Activated T-cell treated with anti-CD3 and anti-CD28 coated beads, Interleukin-2, amount 50 U/mL, for 4 hours (primary cell): Measurements from ENCODE around the gene SETD2. TPM values are rescaled to one million over a fixed set of nuclear protein-coding genes. Genes with fewer than 3 reads are reported as not detected.
"Not testable (repeated sequence)": the region's sequence is repeated elsewhere in the genome, so short reads cannot be mapped to it uniquely, and the experiment has no call there.

Experiments
- ATAC-seq, 2 donors: fragments of 200-7000 bp; cut with Tn5 transposase; one replicate each; pipeline ENCODE4 v1.10.0; 2021
- DNase-seq: peaks from one replicate; pipeline ENCODE4 v3.0.0-alpha.2; 2020
- H3K27me3 Mint-ChIP-seq: one replicate; pipeline ENCODE4 v1.8.0; 2021; ENCODE audit warnings: low read depth, mixed read lengths
- H3K36me3 Mint-ChIP-seq: one replicate; pipeline ENCODE4 v1.8.0; 2022; ENCODE audit warnings: mixed read lengths; ENCODE audit not compliant: insufficient read depth
- H3K4me1 Mint-ChIP-seq: one replicate; pipeline ENCODE4 v1.8.0; 2021; ENCODE audit warnings: low read depth, mixed read lengths
- H3K4me3 Mint-ChIP-seq: one replicate; pipeline ENCODE4 v1.8.0; 2021; ENCODE audit warnings: mild to moderate bottlenecking, moderate library complexity, mixed read lengths
- H3K9me3 Mint-ChIP-seq: one replicate; pipeline ENCODE4 v1.8.0; 2021; ENCODE audit warnings: mixed read lengths
- total RNA-seq, 3 donors: library from RNA; stranded (reverse); gene quantifications; one replicate each; pipeline ENCODE4 v1.2.1, GENCODE V29; 2021

The SETD2 gene
- total RNA-seq, 3 donors from 2014 or later = 28.6 to 31.9 (median 30.1) TPM

DNA sequence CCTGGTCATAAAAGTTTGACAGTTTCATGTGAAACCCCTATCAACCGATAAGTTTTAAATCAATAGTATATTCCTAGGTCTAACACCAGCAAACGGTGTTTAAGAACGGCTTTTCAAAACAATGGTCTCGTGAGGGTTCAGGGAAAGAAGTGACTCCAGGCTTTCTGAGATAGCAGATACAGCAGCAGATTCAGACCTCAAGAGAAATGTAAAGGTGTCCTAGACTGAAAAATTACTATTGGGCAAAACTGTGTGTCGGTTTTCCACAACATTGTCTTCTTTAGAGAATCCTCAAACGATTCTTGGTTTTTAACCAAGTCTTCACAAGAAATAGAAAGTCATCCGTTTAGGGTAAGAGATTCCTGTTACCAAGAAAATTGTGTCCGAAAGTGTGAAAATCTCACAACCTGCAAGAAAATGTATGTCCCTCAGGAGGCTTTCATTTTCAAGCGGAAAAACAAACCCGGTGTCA lies 1.2 kb downstream of the SETD2 start:
- DNase-seq (no peak), ATAC-seq (no peak)
- Mint-ChIP-seq H3K4me1 (peaks cover 58% of the 10 kb centered on the region), H3K36me3 (peaks cover 6% of the 10 kb centered on the region), H3K4me3 (peak overlapping the region; percentile 96), H3K9me3 (no peaks in the 10 kb centered on the region), H3K27me3 (no peaks in the 10 kb centered on the region)

GRCh38 chr3:47161983-47162696 lies 1.8 kb downstream of the SETD2 start:
- peak overlapping the region; percentile 96 for H3K4me3 Mint-ChIP-seq
- H3K27me3 Mint-ChIP-seq = no peaks in the 10 kb centered on the region
- no peaks in the 10 kb centered on the region for H3K9me3 Mint-ChIP-seq
- ATAC-seq (no peak), DNase-seq (no peak)
- peaks cover 6% of the 10 kb centered on the region for H3K36me3 Mint-ChIP-seq
- peaks cover 63% of the 10 kb centered on the region for H3K4me1 Mint-ChIP-seq

GRCh38 chr3:47159820-47160219 lies 4.1 kb downstream of the SETD2 start:
- H3K36me3 Mint-ChIP-seq = peaks cover 6% of the 10 kb centered on the region
- peaks cover 69% of the 10 kb centered on the region for H3K4me1 Mint-ChIP-seq
- no peaks in the 10 kb centered on the region for H3K9me3 Mint-ChIP-seq
- no peak overlapping the region for H3K4me3 Mint-ChIP-seq
- DNase-seq = no peak
- H3K27me3 Mint-ChIP-seq = no peaks in the 10 kb centered on the region
- ATAC-seq = no peak

- ATAC-seq = no peak
- peaks cover 81% of the 10 kb centered on the region for H3K4me1 Mint-ChIP-seq
- H3K36me3 Mint-ChIP-seq = peaks cover 6% of the 10 kb centered on the region
- DNase-seq = no peak
- no peaks in the 10 kb centered on the region for H3K27me3 Mint-ChIP-seq
- H3K9me3 Mint-ChIP-seq = no peaks in the 10 kb centered on the region
- no peak overlapping the region for H3K4me3 Mint-ChIP-seq
Observed at GRCh38 chr3:47158208-47158607, 5.7 kb downstream of the SETD2 start.

GRCh38 chr3:47156396-47156795 lies 7.5 kb downstream of the SETD2 start:
- ATAC-seq (no peak), DNase-seq (no peak)
- peaks cover 6% of the 10 kb centered on the region for H3K36me3 Mint-ChIP-seq
- H3K4me3 Mint-ChIP-seq = no peak overlapping the region
- H3K27me3 Mint-ChIP-seq = no peaks in the 10 kb centered on the region
- H3K9me3 Mint-ChIP-seq = no peaks in the 10 kb centered on the region
- H3K4me1 Mint-ChIP-seq = peaks cover 85% of the 10 kb centered on the region

DNA sequence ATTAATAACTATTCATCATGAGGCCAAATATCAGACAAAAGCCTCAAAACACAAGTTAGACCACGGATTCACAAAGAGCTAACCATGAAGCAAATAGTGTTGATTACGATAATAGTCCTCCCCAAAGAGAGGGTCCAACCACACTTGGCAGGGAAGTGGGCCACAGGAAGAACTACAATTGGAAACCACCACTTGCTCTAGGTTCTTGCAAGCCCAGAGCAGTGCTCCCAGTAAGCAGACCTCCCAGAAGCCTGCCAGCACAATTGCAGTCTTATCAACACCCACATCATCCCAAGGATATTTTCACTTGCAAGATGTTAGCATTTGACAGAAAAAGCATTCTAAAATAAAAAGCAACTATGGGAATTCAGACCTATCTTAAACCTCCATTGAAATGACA lies 11.3 kb downstream of the SETD2 start:
- H3K4me1 Mint-ChIP-seq = peaks cover 74% of the 10 kb centered on the region
- no peak for DNase-seq
- no peaks in the 10 kb centered on the region for H3K27me3 Mint-ChIP-seq
- no peak for ATAC-seq
- no peak overlapping the region for H3K4me3 Mint-ChIP-seq
- no peaks in the 10 kb centered on the region for H3K36me3 Mint-ChIP-seq
- no peaks in the 10 kb centered on the region for H3K9me3 Mint-ChIP-seq

GRCh38 chr3:47151836-47152235 lies 12.1 kb downstream of the SETD2 start:
- H3K27me3 Mint-ChIP-seq = no peaks in the 10 kb centered on the region
- H3K4me3 Mint-ChIP-seq = no peak overlapping the region
- peaks cover 68% of the 10 kb centered on the region for H3K4me1 Mint-ChIP-seq

DNA sequence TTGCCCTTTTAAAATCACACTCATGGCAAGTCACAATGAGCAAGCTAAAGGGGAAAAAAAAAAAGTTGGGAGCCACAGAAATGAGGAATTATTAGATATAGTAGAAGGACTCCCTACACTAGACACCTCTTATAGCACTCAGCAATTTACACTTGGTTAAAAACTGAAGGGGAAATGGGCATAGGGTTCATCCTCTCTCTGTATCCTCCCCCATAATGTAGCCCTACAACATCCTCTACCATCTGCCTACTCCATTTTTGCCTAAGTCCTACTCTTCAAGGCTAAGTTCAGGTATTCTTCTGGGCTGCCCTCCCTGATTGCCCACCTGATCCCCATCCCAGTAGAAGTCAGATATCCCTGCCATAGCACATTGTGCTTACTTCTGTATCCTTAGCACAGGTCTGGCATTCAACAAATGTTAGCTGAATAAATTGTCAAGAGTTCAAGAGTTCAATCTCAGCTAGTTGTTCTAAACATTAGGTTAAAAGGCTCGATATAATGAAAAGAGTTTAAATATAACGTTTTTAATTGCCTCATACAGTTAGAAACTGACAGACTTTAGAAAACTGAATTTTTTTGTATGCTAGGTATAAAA lies 14.5 kb downstream of the SETD2 start:
- Mint-ChIP-seq H3K4me1 (peaks cover 61% of the 10 kb centered on the region), H3K4me3 (no peak overlapping the region), H3K36me3 (no peaks in the 10 kb centered on the region), H3K27me3 (no peaks in the 10 kb centered on the region), H3K9me3 (no peaks in the 10 kb centered on the region)
- ATAC-seq = no peak
- DNase-seq = no peak

More at GRCh38 chr3:47151836-47152235, 12.1 kb downstream of the SETD2 start:
- ATAC-seq = no peak
- DNase-seq = no peak
- Mint-ChIP-seq H3K9me3 (no peaks in the 10 kb centered on the region), H3K36me3 (no peaks in the 10 kb centered on the region)

DNA sequence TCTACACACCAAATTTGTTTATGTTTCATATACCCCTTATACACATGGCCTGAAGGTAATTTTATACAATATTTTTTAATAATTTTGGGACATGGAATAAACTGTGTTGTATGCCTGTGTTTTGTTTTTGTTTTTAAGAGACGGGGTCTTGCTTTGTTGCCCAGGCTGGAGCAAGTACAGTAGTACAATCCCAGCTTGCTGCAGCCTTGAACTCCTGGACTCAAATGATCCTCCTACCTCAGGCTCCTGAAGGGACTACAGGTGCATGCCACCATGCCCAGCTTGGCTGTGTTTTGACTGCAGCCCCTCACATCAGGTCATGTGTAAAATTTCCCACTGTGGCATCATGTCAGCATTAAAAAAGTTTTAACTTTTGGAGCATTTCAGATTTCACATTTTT lies 18.6 kb downstream of the SETD2 start:
- DNase-seq (no peak), ATAC-seq (no peak)
- Mint-ChIP-seq H3K4me3 (no peak overlapping the region), H3K9me3 (no peaks in the 10 kb centered on the region), H3K4me1 (peaks cover 55% of the 10 kb centered on the region), H3K27me3 (no peaks in the 10 kb centered on the region), H3K36me3 (no peaks in the 10 kb centered on the region)

GRCh38 chr3:47143068-47143467 lies 20.8 kb downstream of the SETD2 start:
- Mint-ChIP-seq H3K4me3 (no peak overlapping the region), H3K36me3 (peaks cover 4% of the 10 kb centered on the region), H3K4me1 (peaks cover 56% of the 10 kb centered on the region), H3K9me3 (no peaks in the 10 kb centered on the region), H3K27me3 (no peaks in the 10 kb centered on the region)
- DNase-seq = no peak
- no peak for ATAC-seq

DNA sequence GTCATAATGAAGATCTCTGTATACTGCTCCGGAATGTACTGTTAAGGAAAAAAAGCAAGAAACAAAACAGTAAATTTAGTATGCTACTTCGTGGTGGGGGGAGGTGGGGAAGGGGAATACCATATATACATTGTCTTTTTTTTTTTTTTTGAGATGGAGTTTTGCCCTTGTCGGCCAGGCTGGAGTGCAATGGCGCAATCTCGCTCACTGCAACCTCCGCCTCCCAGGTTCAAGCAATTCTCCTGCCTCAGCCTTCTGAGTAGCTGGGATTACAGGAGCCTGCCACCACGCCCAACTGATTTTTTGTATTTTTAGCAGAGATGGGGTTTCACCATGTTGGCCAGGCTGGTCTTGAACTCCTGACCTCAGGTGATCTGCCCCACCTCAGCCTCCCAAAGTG lies 21.4 kb downstream of the SETD2 start:
- H3K27me3 Mint-ChIP-seq, H3K4me3 Mint-ChIP-seq, DNase-seq, ATAC-seq, H3K36me3 Mint-ChIP-seq, H3K9me3 Mint-ChIP-seq: not testable (repeated sequence)
- peaks cover 56% of the 10 kb centered on the region for H3K4me1 Mint-ChIP-seq

GRCh38 chr3:47140973-47141461 lies 22.9 kb downstream of the SETD2 start:
- H3K9me3 Mint-ChIP-seq, DNase-seq, H3K27me3 Mint-ChIP-seq, H3K36me3 Mint-ChIP-seq: not testable (repeated sequence)
- Mint-ChIP-seq H3K4me1 (peaks cover 61% of the 10 kb centered on the region), H3K4me3 (peak overlapping the region; percentile 55)
- peak; percentile 30 to 78 for ATAC-seq

GRCh38 chr3:47140553-47140952 lies 23.4 kb downstream of the SETD2 start:
- H3K9me3 Mint-ChIP-seq, H3K36me3 Mint-ChIP-seq, DNase-seq, ATAC-seq, H3K27me3 Mint-ChIP-seq, H3K4me3 Mint-ChIP-seq: not testable (repeated sequence)
- H3K4me1 Mint-ChIP-seq = peaks cover 63% of the 10 kb centered on the region

DNA sequence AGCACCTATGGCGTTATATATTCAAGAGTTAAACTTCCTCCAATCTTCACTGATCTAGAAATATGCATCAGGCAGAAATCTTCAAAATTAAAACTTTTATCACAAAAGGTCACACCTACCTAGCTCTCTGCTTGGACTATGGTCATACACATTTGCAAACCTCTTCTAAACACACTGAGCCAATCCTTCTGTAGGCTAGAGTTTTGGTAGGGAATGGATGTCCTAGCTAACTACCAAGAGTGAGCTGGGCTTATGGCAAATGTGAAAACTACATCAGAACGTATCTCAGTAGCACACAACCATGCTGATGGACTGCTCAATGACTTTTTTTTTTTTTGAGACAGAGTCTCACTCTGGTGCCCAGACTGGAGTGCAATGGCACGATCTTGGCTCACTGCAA lies 29.6 kb downstream of the SETD2 start:
- H3K4me3 Mint-ChIP-seq = no peak overlapping the region
- ATAC-seq (no peak), DNase-seq (no peak)
- H3K36me3 Mint-ChIP-seq = peaks cover 9% of the 10 kb centered on the region
- H3K9me3 Mint-ChIP-seq = no peaks in the 10 kb centered on the region
- peaks cover 63% of the 10 kb centered on the region for H3K4me1 Mint-ChIP-seq
- H3K27me3 Mint-ChIP-seq = no peaks in the 10 kb centered on the region

- ATAC-seq = no peak
- no peak for DNase-seq
- Mint-ChIP-seq H3K27me3 (no peaks in the 10 kb centered on the region), H3K4me3 (no peak overlapping the region), H3K36me3 (peaks cover 5% of the 10 kb centered on the region), H3K9me3 (no peaks in the 10 kb centered on the region), H3K4me1 (peaks cover 62% of the 10 kb centered on the region)
Observed at GRCh38 chr3:47133641-47134040, 30.3 kb downstream of the SETD2 start.
